Measurements from ENCODE around the gene APLF.
"Not testable (repeated sequence)": the region's sequence is repeated elsewhere in the genome, so short reads cannot be mapped to it uniquely, and the experiment has no call there.

Gene APLF

DNA sequence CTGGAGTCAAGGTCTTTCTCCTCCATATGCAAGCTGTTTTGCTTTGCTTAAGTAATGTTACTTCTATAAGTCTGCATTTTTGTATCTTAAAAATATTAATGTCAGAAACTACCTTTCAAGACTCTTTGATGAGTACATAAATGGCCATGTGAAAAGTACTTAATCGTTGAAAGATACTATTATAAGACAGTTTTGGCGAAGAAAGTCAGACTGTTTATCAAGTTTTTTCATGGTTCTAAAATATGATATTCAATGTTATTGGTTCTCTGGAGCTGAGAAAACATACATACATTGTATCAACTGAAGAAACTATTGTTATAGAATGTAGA lies 25.4 kb upstream of the APLF start:
- no peak for DNase-seq

DNA sequence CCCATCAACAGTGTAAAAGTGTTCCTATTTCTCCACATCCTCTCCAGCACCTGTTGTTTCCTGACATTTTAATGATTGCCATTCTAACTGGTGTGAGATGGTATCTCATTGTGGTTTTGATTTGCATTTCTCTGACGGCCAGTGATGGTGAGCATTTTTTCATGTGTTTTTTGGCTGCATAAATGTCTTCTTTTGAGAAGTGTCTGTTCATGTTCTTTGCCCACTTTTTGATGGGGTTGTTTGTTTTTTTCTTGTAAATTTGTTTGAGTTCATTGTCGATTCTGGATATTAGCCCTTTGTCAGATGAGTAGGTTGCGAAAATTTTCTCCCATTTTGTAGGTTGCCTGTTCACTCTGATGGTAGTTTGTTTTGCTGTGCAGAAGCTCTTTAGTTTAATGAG lies 21.0 kb upstream of the APLF start:
- not testable (repeated sequence) for DNase-seq

DNA sequence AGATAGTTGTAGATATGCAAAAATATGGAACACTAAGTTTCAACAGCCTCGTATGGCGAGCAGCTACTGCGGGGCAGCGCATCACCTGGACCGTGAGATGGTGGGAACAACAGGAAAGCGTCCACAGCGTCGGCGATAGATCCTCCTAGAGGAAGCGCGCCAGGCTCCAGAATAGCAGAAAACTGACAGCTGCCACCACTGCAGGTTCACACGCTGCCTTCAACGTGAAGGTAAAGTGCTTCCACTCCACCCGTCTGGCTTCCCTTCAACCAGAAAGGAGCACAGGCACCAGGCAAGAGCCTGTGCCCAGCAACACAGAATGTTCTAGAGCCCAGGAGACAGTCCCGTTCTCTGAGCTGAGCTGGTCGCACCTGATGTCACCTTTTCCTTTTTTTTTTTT lies 20.3 kb upstream of the APLF start:
- DNase-seq = no peak

DNA sequence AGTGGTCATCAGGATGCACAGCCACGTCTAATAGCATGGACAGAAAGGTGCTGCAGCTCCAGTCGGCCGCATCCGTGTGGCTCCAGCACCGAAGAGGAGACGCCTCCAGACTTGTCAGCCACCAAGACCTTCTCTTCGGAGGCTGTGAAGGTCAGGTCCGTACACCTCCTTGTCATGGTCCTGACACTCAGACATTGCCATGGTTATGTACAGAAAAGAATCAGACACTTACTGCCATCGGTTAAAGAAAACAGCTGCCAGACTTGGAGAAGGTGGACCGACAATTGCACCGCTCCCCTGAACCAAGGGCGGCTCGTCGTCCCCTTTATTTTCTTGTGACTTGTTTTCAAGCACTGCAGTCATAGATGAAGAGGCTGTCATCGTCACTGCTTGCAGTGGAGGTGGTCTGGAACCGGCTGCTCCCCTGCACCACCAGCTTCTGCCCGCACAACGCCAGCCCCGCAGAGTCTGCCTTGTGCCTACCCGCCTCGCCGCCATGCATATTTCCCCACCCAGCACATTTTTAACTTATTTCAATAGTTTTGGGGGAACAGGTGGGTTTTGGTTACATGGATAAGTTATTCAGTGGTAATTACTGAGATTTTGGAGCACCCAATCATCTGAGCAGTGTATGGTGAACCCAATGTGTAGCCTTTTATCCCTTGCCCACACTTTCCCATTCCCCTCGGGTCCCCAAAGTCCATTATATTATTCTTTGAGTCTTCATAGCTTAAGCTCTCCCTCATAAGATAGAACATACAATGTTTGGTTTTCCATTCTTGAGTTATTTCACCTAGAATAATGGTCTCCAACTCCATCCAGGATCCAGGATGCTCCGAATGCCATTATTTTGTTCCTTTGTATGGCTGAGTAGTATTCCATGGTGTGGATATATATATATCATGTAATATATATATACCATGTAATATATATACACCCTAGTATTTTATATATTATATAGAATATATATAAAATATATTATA lies 18.4 kb upstream of the APLF start:
- no peak for DNase-seq

DNA sequence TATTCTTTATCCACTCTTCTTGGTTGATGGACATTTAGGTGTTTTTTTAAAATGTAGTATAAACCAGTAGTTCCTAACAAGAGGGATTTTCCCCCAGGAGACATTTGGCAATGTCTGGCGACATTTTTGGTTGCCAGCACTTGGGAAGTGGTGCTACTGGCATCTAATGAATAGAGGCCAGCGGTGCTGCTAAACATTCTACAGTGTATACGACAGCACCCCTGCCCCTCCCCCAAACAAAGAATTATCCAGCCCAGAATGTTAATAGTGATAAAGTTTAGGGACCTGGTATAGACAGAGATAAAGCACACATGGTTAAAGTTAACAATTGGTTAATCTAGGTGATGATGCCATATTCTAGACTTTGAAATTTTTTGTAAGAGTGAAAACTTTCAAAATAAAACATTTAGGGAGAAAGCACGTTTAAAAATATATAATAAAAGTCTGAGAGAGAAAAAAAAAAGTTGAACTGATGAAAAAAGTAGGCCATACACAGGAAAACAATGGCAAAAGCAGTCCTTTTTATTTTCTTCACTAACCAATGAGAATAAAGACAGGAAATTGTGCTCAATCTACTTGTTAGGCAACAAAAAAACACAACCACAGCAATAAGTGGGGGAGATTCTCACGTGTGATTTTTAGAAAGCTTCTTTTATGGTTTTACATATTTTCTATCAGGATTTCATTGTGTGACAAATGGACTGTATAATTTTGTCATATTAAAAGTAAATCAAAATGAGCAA lies 15.1 kb upstream of the APLF start:
- peak; percentile 30 for DNase-seq

DNA sequence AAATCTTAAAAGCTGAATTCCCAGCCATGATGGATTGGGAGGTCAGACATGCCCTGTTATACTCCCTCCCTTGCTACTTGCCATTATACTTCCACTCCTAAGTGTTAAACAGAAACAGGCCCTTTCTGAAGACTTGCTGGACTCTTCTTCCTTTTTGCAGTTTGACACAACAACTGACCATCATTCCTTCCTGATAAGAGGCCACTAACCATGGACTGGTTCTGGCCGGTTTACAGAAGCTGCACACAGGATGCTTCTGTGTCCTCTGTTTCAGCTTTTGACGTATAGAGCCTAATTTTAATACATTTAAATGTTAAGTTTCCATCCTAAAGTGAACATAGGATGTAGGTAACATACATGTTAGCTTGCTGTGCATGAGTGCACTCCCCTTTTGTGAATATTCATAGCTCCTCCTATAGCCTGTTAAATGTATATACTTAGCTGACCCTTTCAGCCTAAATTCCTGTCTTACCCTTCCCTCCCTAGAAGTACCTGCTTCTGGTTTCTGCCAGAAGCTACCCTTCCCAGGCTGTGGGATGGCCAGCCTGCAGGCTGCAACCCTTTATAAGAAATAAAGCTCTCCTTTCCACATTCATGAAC lies 13.5 kb upstream of the APLF start:
- DNase-seq = no peak

DNA sequence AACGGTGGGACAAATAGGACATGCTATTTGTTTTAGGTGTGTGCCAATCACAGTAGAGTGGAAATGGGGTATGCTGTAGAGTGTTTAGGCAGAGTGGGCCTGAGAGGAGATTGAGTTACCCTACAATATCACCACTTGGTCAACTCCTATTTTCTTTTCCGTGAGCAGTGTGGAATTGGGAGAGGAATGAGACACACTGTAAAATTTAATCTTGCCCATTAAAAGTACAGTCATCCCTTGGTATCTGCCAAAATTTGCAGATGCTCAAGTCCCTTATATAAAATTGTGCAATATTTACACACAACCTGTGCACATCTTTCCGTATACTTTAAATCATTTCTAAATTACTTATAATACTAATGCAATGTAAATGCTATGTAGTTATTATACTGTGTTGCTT lies 12.7 kb upstream of the APLF start:
- no peak for DNase-seq

DNA sequence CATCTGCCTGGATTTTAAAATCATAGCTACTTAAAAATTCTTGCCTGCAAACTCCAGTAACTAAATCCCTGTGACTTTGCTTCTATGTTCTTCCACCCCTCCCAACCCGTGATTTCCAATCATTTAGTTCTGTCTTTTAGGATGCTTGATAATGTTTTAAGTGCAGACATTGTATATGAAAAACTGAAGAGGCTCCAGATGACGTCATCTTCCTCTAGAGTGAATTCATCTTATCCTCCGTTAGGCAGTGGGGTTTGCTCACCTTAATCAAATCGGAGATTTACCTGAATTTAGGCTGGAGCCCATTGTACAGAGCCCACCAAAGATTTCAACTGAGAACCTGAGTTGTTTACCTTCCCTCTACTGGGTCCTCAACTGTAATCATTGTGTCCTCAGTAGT lies 11.2 kb upstream of the APLF start:
- no peak for DNase-seq

DNA sequence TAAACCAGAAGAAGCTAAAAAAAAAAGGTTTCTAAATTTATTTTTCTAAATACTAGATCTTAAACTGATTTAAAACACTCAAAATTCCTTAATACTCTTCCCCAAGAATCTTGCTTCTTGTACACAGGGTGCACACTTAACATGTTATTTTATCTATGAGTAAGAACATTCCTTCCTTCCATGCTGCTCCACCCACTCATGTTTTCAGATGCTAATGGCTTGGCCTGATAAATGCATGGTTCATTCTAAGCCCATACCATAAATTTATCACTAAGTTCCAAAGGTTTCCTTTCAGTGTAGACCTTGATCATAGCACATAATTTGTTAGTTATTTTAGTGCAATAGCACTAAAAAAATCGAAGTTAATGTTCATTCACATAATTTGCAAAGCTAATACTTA lies 8.4 kb upstream of the APLF start:
- DNase-seq = no peak

DNA sequence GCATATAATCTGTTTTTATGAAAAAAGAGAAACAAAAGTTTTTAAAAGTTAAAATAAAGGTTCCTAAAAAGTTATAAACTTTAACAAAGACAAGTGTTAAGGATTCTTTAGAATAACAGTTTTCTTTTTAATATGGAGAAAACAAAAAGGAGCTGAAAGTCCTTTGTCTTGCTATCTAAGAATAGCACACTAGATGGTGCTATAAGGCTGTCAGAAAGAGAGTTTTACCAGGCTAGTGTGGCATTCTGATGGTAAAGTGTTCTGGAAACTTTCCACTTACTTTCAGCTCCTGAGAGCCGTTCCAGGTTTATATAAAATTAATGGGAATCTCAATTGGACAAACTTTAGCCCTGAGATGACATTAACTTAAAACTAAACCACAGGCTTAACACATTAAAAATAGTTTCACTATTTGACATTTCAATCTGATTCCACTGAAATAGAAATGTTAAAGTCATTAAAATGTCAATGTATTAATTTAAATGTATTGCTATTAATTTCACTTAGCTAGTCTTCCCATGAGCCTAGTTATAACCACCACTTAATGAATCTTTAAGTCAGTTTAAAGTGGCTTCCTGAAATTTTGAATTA lies 4.0 kb upstream of the APLF start:
- peak; percentile 76 for DNase-seq

DNA sequence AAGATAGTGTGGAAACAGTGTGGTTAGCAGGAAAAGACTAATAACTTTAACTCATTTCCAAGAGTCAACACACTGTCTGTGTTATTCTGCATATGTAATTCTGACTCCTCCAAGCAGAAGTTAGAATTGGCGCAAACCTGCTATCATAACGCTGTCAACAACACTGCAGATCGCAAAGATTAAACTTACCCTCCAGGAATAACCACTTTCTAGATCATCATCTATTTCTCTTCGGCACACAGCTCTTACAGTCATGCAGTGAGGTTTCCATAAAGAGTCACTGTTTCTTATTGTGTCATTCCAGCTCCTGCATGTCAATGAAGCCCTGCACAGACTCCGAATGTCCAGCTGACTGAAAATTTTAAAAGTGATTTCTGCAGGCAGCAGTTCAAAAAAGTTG lies 2.7 kb upstream of the APLF start:
- DNase-seq = no peak

DNA sequence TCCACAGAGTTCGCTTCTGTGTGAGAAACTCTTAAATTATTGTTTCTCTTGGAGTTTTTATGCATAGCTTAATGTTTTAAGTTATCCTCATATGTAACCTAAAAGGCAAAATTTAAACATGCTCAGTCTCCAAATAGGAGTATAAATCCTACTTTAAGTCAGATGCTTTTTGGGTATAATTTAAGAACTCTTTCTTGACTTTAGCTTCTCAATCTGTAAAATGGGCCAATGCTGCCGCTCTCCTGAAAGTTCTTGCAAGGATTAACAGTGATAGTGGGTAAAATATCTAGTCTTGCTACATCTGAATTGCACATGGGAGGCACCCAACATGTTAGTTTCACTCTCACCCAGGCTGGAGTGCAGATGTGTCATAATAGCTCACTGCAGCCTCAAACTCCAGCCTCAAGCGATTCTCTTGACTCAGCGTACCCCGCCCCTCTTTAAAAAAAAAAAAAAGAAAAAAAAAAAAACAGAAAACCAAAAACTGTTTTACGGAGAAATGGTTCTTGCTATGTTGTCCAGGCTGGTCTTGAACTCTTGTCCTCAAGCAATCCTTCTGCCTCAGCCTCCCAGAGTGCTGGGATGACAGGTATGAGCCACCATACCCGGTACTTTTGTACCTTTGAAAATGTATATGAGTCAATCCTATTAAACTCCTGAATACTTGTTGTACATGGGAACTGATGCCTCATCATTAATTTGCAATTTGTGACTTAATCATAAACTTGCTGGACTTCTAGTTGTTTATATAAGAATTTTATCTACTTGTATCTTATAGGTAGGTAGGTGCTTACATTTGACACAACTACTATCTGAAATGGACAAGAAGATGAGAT lies 2.1 kb upstream of the APLF start:
- peak; percentile 68 for DNase-seq

DNA sequence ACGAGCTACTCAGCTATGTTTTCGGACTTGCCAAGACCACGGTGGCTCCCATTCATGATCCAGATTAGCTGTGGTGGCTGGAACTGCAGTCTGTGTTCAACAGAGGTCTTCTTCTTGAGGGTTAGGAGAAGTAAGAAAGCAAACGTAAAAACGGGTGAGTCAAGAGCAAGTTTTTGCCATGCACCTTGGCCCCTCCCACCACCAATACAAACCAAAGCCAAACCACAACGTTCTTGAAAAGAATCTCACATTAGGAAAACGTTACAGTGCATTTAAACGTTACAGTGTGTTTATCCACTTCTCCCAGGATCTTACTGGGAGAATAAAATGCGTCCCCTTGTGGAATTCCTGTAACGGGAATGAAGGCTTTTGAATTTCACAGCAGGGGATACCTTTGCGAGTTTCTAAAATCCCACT lies 1.0 kb upstream of the APLF start:
- peak; percentile 72 for DNase-seq

DNA sequence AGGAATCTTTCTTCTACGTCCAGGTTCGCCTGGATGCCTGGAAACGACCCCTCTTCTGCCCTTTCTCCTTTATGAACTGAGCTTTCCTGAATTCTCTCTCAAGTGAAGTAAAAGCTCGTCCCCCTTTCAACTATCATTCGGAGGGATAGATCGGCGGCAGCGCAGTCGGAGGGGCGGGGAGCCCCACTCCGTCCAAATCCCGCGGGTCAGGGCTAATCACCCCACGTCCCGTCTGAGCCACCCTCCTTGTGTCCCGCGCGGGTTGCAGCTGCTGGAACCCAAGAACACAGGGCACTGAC lies 658 bp upstream of the APLF start:
- DNase-seq = no peak

DNA sequence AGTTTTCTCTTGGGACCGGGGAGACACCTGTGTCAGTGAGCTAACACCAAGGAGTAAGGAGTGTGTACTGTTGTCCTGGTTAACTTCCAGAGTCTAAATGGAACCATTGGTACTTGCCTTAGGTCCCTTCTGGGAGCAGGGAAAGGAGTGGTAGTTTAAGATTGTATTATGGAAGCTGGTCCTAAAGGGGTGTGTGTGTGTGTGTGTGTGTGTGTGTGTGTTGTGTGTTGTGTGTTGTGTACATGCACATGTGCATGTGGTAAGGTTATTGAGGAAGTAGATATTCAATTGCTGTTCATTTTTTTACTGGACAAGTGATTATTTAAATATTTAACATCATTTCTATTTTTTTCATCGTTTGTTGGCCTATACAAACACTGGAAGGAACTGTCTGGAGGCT lies 1.4 kb downstream of the APLF start:
- DNase-seq = no peak

DNA sequence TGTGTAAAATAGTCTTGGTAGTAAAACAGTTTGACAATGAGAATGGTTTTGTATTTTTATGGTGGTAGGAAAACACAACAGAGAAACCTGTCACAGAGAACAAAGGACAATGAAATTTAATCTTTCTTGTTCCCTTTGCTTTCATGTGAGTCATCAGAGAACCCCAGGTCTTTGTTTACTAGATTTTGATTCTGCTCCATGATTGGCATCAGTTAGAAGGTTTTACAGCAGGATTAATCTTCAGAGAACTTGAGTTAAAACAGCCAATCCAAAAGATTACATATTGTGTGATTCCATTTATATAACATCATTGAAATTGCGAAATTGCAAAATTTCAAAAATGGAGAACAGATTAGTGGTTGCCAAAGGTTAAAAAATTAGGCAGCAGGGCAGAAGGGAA lies 2.5 kb downstream of the APLF start:
- no peak for DNase-seq

DNA sequence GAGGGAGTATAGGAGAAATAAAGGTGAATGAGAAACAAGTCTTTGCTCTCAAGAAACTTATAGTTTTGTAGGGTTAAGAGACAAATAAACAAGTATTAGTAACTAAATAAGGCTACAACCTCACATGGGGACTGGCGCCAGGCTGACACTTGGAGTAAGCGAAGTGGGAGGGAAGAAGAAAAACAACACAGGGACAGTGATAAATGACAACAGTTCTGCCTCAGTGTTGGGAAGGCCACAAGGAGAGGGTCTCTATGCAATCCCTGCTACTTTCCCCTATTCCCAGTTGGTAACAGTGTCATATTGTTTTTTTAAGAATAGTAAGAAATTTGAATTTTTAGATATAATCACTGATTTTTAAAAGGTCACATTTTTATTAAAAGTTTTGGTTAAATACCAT lies 4.0 kb downstream of the APLF start:
- no peak for DNase-seq

DNA sequence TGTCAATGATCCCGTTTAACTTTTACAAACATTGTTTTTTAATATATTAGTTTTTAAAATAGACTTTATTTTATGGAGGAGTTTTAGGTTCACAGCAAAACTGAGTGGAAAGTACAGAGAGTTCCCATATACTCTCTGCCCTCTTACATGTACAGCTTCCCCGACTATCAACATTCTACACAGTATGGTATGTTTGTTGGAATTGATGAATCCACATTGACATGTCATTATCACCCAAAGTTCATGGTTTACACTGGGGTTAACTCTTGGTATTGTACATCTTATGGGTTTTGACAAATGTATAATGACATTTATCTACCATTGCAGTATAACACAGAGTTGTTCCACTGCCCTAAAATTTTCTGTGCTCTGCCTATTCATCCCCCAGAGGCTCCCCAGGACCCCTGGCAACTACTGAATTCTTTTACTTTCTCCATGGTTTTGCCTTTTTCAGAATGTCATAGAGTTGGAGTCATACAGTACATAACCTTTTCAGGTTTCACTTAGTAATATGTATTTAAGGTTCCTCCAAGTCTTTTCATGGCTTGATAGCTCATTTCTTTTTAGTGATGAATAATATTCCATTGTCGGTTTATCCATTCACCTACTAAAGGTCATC lies 5.5 kb downstream of the APLF start:
- DNase-seq = no peak

DNA sequence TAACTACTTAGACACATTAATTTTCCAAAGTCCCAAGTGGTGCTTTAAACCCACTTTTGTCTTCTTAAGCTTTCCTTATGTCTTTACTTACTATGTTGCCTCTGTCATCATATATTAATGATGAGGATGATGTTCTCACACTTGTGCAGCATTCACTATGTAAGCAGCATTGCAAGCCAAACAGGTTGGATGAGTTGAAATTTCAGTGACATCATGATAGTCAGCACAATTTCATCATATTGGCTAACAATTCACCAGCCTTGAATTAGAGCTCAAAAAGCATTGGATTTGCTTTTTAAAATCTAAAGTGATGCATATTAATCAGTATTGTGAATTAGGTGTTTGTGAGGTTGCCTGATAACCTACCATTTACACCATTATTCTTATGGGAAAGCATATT lies 7.7 kb downstream of the APLF start:
- no peak for DNase-seq

DNA sequence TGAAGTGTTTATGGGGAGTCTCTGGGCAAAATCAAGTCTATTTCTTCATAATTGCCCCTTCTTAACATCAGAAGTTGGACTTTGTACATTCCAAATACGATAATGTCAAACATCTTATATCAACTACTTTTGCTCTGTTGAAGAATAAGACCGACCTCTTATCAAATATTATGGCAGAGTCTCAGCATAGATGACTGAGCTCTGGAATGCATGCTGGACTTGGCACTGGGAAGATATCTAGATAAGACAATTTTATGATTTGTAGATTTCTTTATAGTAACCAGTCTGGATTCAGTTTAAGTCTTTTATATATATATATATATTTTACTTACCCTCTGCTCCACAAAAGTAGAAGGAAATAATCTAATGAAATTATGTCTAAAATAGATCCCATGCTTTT lies 8.2 kb downstream of the APLF start:
- DNase-seq = no peak

DNA sequence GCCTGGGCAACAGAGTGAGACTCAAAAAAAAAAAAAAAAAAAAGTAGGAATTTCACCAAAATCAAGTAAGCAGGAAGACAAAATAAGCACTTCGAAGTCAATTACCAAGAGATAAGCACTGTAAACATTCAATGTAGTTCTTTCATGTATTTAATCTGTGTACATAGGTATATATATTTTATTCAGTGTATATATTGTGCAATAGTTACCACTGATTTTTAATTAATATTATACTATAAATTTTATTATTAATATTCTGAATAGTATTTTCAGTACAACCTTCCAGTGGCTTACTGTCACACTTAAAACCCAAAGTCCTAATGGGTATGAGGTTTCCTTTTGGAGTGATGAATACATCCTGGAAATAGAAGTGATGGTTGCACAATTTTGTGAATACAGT lies 9.1 kb downstream of the APLF start:
- no peak for DNase-seq

DNA sequence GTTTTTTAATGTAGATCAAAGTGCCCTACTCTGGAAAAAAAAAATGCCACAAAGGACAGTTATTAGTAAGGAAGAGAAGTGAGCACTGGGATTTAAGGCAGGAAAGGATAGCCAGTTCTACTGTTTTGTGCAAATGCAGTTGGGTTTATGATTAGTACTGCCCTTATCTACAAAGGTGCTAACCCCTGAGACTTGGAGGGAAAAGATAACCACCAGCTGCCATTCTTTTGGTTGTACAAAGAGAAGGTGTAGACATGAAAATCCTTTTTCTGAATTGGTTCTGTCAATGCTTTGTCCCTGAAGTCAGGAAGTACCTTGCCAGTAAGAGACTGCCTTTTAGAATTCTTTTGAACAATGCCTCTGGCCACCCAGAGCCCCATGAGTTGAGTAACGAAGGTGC lies 11.3 kb downstream of the APLF start:
- no peak for DNase-seq
